CD14-positive monocyte (primary cell): ENCODE results near the gene NUPR1. TPM values are rescaled to one million over a fixed set of nuclear protein-coding genes. Genes with fewer than 3 reads are reported as not detected.

Experiments
- DNase-seq, 3 donors: peaks; one replicate each; pipeline ENCODE4 v3.0.0-alpha.2; 2011 to 2022
- H2AFZ ChIP-seq: 2 replicates; pipeline ENCODE4 v1.6.0; 2012; ENCODE audit warnings: mild to moderate bottlenecking, low read depth, low read length, inconsistent platforms; ENCODE audit not compliant: insufficient read depth, poor library complexity, severe bottlenecking
- H3K27ac ChIP-seq, 2 donors: 1 replicate in 1 of 2; 2 replicates in 1 of 2; pipeline ENCODE4 v1.5.1; 2012 to 2013; ENCODE audit warnings: low read length in 2 of 2, control low read depth in 1 of 2, inconsistent platforms in 1 of 2, low read depth in 1 of 2, mild to moderate bottlenecking in 1 of 2
- H3K27me3 ChIP-seq, 2 donors: one replicate each; pipeline versions ENCODE4 v1.6.0 to v1.6.1; 2011 to 2013; ENCODE audit warnings: low read length in 2 of 2; ENCODE audit not compliant: control insufficient read depth in 2 of 2, insufficient read depth in 2 of 2
- H3K36me3 ChIP-seq, 2 donors: replicated peaks in 1 of 2; 1 replicate in 1 of 2; 2 replicates in 1 of 2; pipeline versions ENCODE4 v1.5.1 to v1.6.1; 2012 to 2013; ENCODE audit warnings: low read length in 2 of 2, control low read depth in 1 of 2, inconsistent platforms in 1 of 2, mild to moderate bottlenecking in 1 of 2; ENCODE audit not compliant: insufficient read depth in 2 of 2, control insufficient read depth in 1 of 2
- H3K4me1 ChIP-seq, 2 donors: 1 replicate in 1 of 2; 2 replicates in 1 of 2; pipeline versions ENCODE4 v1.5.1 to v1.6.1; 2012 to 2013; ENCODE audit warnings: low read length in 2 of 2, control low read depth in 1 of 2, inconsistent platforms in 1 of 2, mild to moderate bottlenecking in 1 of 2, moderate library complexity in 1 of 2; ENCODE audit not compliant: insufficient read depth in 2 of 2, control insufficient read depth in 1 of 2
- H3K4me2 ChIP-seq: replicated peaks from 2 replicates; pipeline ENCODE3; 2012; ENCODE audit warnings: low read length, moderate library complexity, mild to moderate bottlenecking; ENCODE audit not compliant: poor library complexity, severe bottlenecking; ENCODE audit errors: extremely low read depth
- H3K4me3 ChIP-seq, 3 experiments: fragments of 200-600 bp in 1 of 3; sonication (generic) in 1 of 3; replicated peaks in 1 of 3; 1 replicate in 2 of 3; 2 replicates in 1 of 3; pipeline ENCODE4 v1.5.1; 2011 to 2013; ENCODE audit warnings: low read length in 3 of 3, mild to moderate bottlenecking in 3 of 3, control low read depth in 2 of 3, low read depth in 2 of 3, inconsistent platforms in 1 of 3, moderate library complexity in 1 of 3
- H3K79me2 ChIP-seq: 2 replicates; pipeline ENCODE4 v1.6.0; 2012; ENCODE audit warnings: mild to moderate bottlenecking, control low read depth, inconsistent platforms, low read length, moderate library complexity; ENCODE audit not compliant: insufficient read depth
- H3K9ac ChIP-seq: 2 replicates; pipeline ENCODE4 v1.6.0; 2017; ENCODE audit warnings: low read length, mild to moderate bottlenecking; ENCODE audit not compliant: insufficient read depth, poor library complexity, severe bottlenecking
- H3K9me3 ChIP-seq, 2 donors: replicated peaks in 1 of 2; 1 replicate in 1 of 2; 2 replicates in 1 of 2; pipeline versions ENCODE4 v1.5.1 to v1.6.1; 2012 to 2013; ENCODE audit warnings: low read length in 2 of 2, control low read depth in 1 of 2; ENCODE audit not compliant: control insufficient read depth in 1 of 2, insufficient read depth in 1 of 2
- H4K20me1 ChIP-seq: 2 replicates; pipeline ENCODE4 v1.6.0; 2012; ENCODE audit warnings: mild to moderate bottlenecking, low read length, control low read depth, moderate library complexity; ENCODE audit not compliant: insufficient read depth
- H3K27ac Mint-ChIP-seq, 7 donors: one replicate each; pipeline ENCODE4 v1.8.0; 2020; ENCODE audit warnings: mild to moderate bottlenecking in 7 of 7, mixed read lengths in 7 of 7, moderate library complexity in 6 of 7, inconsistent platforms in 2 of 7
- H3K27me3 Mint-ChIP-seq, 3 donors: one replicate each; pipeline ENCODE4 v1.8.0; 2021 to 2022; ENCODE audit warnings: low read depth in 3 of 3, mild to moderate bottlenecking in 3 of 3, mixed read lengths in 3 of 3, moderate library complexity in 3 of 3, inconsistent platforms in 1 of 3
- H3K36me3 Mint-ChIP-seq, 2 donors: one replicate each; pipeline ENCODE4 v1.8.0; 2020; ENCODE audit warnings: mixed read lengths in 2 of 2, inconsistent platforms in 1 of 2, mild to moderate bottlenecking in 1 of 2
- H3K4me1 Mint-ChIP-seq: one replicate; pipeline ENCODE4 v1.8.0; 2020; ENCODE audit warnings: mild to moderate bottlenecking, mixed read lengths
- H3K4me3 Mint-ChIP-seq, 2 donors: one replicate each; pipeline ENCODE4 v1.8.0; 2020; ENCODE audit warnings: mild to moderate bottlenecking in 2 of 2, mixed read lengths in 2 of 2, moderate library complexity in 1 of 2
- H3K9me3 Mint-ChIP-seq, 7 donors: one replicate each; pipeline ENCODE4 v1.8.0; 2020 to 2022; ENCODE audit warnings: mixed read lengths in 7 of 7, mild to moderate bottlenecking in 6 of 7, moderate library complexity in 6 of 7, inconsistent platforms in 2 of 7
- WGBS: methylation state at CpG from one replicate; pipeline ENCODE4 v1.1.5; 2013; ENCODE audit warnings: missing lambda C conversion rate; ENCODE audit not compliant: insufficient coverage; 5-methylcytosine and 5-hydroxymethylcytosine counted together
- intact Hi-C, 2 donors: fragments of 100-400 bp; cut with micrococcal nuclease; formaldehyde crosslinking; loops; one replicate each; pipeline versions ENCODE4 v1.15.0 to v1.15.1; 2023
- polyA plus RNA-seq, 3 donors: library from polyadenylated mRNA; depleted of rRNA in 1 of 3; unstranded in 2 of 3; stranded (reverse) in 1 of 3; fragments of 300-500 nt in 2 of 3; fragments of >200 nt in 1 of 3; fragmentation: Illumina TruSeq in 2 of 3; gene quantifications; 1 replicate in 2 of 3; 2 replicates in 1 of 3; pipeline ENCODE4 v1.2.3, GENCODE V29; 2012 to 2021
- TF ChIP-seq, protein P1 (sequence below): fragments of 200-600 bp; IDR thresholded peaks from one replicate; pipeline ENCODE4 v1.8.0; 2022; ENCODE audit warnings: antibody characterized with exemption, mild to moderate bottlenecking

The NUPR1 gene
- polyA plus RNA-seq, 3 donors = 0.01 to 1.9 TPM; not detected in 1

- no peaks in the 10 kb centered on the region for H3K36me3 ChIP-seq
- peaks cover 30 to 49% of the 10 kb centered on the region in 2 donors for H3K4me1 ChIP-seq
- peak overlapping the region; percentile 70 to 95 for H3K27ac ChIP-seq
- 31% methylated on average over 7 of the region's 7 CpGs for WGBS
- no peaks in the 10 kb centered on the region for H4K20me1 ChIP-seq
- Mint-ChIP-seq H3K27ac (peak overlapping the region; percentile 96 to 99 (median 99)), H3K9me3 (peaks cover 0 to 2% (median 0%) of the 10 kb centered on the region in 7 donors), H3K4me3 (peak overlapping the region; percentile 63 to 87), H3K36me3 (no peaks in the 10 kb centered on the region), H3K27me3 (peaks cover 1 to 3% (median 1%) of the 10 kb centered on the region in 3 donors), H3K4me1 (peaks cover 50% of the 10 kb centered on the region)
- no peaks in the 10 kb centered on the region for H3K9me3 ChIP-seq
- H3K9ac ChIP-seq = peak overlapping the region; percentile 55
- H2AFZ ChIP-seq = peak overlapping the region; percentile 23
- no peaks in the 10 kb centered on the region for H3K27me3 ChIP-seq
- intact Hi-C loops = no loop called here
- TF ChIP-seq, protein P1, sequence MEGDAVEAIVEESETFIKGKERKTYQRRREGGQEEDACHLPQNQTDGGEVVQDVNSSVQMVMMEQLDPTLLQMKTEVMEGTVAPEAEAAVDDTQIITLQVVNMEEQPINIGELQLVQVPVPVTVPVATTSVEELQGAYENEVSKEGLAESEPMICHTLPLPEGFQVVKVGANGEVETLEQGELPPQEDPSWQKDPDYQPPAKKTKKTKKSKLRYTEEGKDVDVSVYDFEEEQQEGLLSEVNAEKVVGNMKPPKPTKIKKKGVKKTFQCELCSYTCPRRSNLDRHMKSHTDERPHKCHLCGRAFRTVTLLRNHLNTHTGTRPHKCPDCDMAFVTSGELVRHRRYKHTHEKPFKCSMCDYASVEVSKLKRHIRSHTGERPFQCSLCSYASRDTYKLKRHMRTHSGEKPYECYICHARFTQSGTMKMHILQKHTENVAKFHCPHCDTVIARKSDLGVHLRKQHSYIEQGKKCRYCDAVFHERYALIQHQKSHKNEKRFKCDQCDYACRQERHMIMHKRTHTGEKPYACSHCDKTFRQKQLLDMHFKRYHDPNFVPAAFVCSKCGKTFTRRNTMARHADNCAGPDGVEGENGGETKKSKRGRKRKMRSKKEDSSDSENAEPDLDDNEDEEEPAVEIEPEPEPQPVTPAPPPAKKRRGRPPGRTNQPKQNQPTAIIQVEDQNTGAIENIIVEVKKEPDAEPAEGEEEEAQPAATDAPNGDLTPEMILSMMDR = no peak
- H3K4me2 ChIP-seq = peak overlapping the region; percentile 63
- peak overlapping the region in 1 of 3 experiments; percentile 55 for H3K4me3 ChIP-seq
- H3K79me2 ChIP-seq = no peaks in the 10 kb centered on the region
- DNase-seq = no peak
Measured at GRCh38 chr16:28542646-28543045, 3.9 kb upstream of the NUPR1 start.

DNA sequence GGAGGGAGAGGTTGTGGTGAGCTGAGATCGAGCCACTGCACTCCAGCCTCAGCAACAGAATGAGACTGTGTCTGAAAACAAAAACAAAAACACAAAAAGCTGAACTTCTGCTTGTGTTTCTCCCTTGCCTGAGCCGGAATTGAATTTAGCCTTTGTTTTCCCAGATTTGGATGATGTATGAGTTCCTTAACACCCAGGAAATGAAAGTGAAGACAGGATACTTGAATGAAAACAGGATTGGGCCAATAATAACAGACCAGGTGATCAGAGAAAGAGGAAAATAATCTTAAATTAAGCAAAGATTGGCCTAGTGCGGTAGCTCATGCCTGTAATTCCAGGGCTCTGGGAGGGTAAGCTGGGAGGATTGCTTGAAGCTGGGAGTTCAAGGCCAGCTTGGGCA, 1.6 kb upstream of the NUPR1 start:
- peaks cover 0 to 3% (median 3%) of the 10 kb centered on the region in 3 donors for H3K27me3 Mint-ChIP-seq
- H4K20me1 ChIP-seq = no peaks in the 10 kb centered on the region
- H3K36me3 Mint-ChIP-seq = no peaks in the 10 kb centered on the region

More for the DNA sequence above, 1.6 kb upstream of the NUPR1 start:
- Histone ChIP-seq H3K4me2 (no peak overlapping the region), H3K4me1 (peaks cover 28 to 47% of the 10 kb centered on the region in 2 donors), H3K36me3 (no peaks in the 10 kb centered on the region), H3K9ac (no peak overlapping the region), H3K79me2 (no peaks in the 10 kb centered on the region), H3K4me3 (no peak overlapping the region), H3K27ac (peak overlapping the region in 1 of 2 donors; percentile 26), H2AFZ (no peak overlapping the region), H3K9me3 (no peaks in the 10 kb centered on the region), H3K27me3 (no peaks in the 10 kb centered on the region)
- H3K4me1 Mint-ChIP-seq = peaks cover 53% of the 10 kb centered on the region
- WGBS = 93% methylated on average over 3 of the region's 3 CpGs
- peak overlapping the region in 5 of 7 donors; percentile 50 to 73 (median 58) for H3K27ac Mint-ChIP-seq
- intact Hi-C loops = no loop called here
- DNase-seq = no peak
- peaks cover 0 to 3% (median 0%) of the 10 kb centered on the region in 7 donors for H3K9me3 Mint-ChIP-seq
- TF ChIP-seq, protein P1 = no peak
- no peak overlapping the region for H3K4me3 Mint-ChIP-seq
